Activated naive CD8-positive, alpha-beta T cell treated with anti-CD3 and anti-CD28 coated beads for 36 hours (primary cell): Measurements from ENCODE around the gene DLST. TPM values are rescaled to one million over a fixed set of nuclear protein-coding genes. Genes with fewer than 3 reads are reported as not detected.

Experiments used
- DNase-seq: peaks from one replicate; pipeline ENCODE4 v3.0.0; 2021
- H3K27ac Mint-ChIP-seq: one replicate; pipeline ENCODE4 v1.8.0; 2022; ENCODE audit warnings: mild to moderate bottlenecking, moderate library complexity, mixed read lengths
- H3K27me3 Mint-ChIP-seq: one replicate; pipeline ENCODE4 v1.8.0; 2022; ENCODE audit warnings: mild to moderate bottlenecking, mixed read lengths
- H3K36me3 Mint-ChIP-seq: one replicate; pipeline ENCODE4 v1.8.0; 2021; ENCODE audit warnings: mild to moderate bottlenecking, mixed read lengths
- H3K4me1 Mint-ChIP-seq: one replicate; pipeline ENCODE4 v1.8.0; 2021; ENCODE audit warnings: mixed read lengths
- H3K4me3 Mint-ChIP-seq: one replicate; pipeline ENCODE4 v1.8.0; 2022; ENCODE audit warnings: mild to moderate bottlenecking, moderate library complexity, mixed read lengths
- H3K9me3 Mint-ChIP-seq: one replicate; pipeline ENCODE4 v1.8.0; 2022; ENCODE audit warnings: mixed read lengths
- total RNA-seq, 2 experiments: library from RNA; stranded (reverse); gene quantifications; one replicate each; pipeline ENCODE4 v1.2.3, GENCODE V29; 2021

DLST gene
- total RNA-seq, 2 experiments from 2014 or later, result 134 to 136 TPM

GRCh38 chr14:74875204-74875603 is 6.5 kb upstream of the DLST start:
- H3K27ac Mint-ChIP-seq, result no peak overlapping the region
- no peak for DNase-seq
- H3K4me3 Mint-ChIP-seq, result peak overlapping the region; percentile 73
- H3K27me3 Mint-ChIP-seq, result no peaks in the 10 kb centered on the region
- H3K4me1 Mint-ChIP-seq, result peaks cover 24% of the 10 kb centered on the region
- no peaks in the 10 kb centered on the region for H3K9me3 Mint-ChIP-seq
- H3K36me3 Mint-ChIP-seq, result no peaks in the 10 kb centered on the region

- Mint-ChIP-seq H3K36me3 (no peaks in the 10 kb centered on the region), H3K4me3 (peak within 1 kb of the TSS; percentile 73), H3K27me3 (no peaks in the 10 kb centered on the region), H3K9me3 (no peaks in the 10 kb centered on the region), H3K4me1 (peaks cover 31% of the 10 kb centered on the region), H3K27ac (peak within 1 kb of the TSS; percentile 65)
- peak; percentile 36 for DNase-seq
Observed at GRCh38 chr14:74875941-74876913, 5.5 kb upstream of the DLST start, which contains the start of gene PROX2. TSS of gene PROX2 (minus strand) at chr14:74876145. CDS start at chr14:74863834, 12,311 bp downstream.

- no peaks in the 10 kb centered on the region for H3K27me3 Mint-ChIP-seq
- peaks cover 21% of the 10 kb centered on the region for H3K36me3 Mint-ChIP-seq
- peaks cover 50% of the 10 kb centered on the region for H3K4me1 Mint-ChIP-seq
- no peaks in the 10 kb centered on the region for H3K9me3 Mint-ChIP-seq
- H3K27ac Mint-ChIP-seq, result peak overlapping the region; percentile 64
- no peak overlapping the region for H3K4me3 Mint-ChIP-seq
- DNase-seq, result no peak
Observed at GRCh38 chr14:74879427-74880182, 2.1 kb upstream of the DLST start.

- Mint-ChIP-seq H3K9me3 (no peaks in the 10 kb centered on the region), H3K27ac (peak overlapping the region; percentile 96), H3K27me3 (no peaks in the 10 kb centered on the region), H3K36me3 (peaks cover 29% of the 10 kb centered on the region), H3K4me1 (peaks cover 53% of the 10 kb centered on the region), H3K4me3 (peak overlapping the region; percentile 89)
- peak; percentile 63 for DNase-seq
Observed at GRCh38 chr14:74882103-74882920, 596 bp downstream of the DLST start.

- Mint-ChIP-seq H3K9me3 (no peaks in the 10 kb centered on the region), H3K4me1 (peaks cover 47% of the 10 kb centered on the region), H3K27ac (no peak overlapping the region), H3K4me3 (no peak overlapping the region), H3K27me3 (no peaks in the 10 kb centered on the region), H3K36me3 (peaks cover 34% of the 10 kb centered on the region)
- no peak for DNase-seq
Observed at GRCh38 chr14:74886001-74886400, 4.3 kb downstream of the DLST start.

- DNase-seq, result no peak
- Mint-ChIP-seq H3K36me3 (peaks cover 26% of the 10 kb centered on the region), H3K9me3 (no peaks in the 10 kb centered on the region), H3K27me3 (no peaks in the 10 kb centered on the region), H3K27ac (peak overlapping the region; percentile 38), H3K4me3 (no peak overlapping the region), H3K4me1 (peaks cover 37% of the 10 kb centered on the region)
Observed at GRCh38 chr14:74888164-74889158, 6.7 kb downstream of the DLST start.

GRCh38 chr14:74890262-74890661 is 8.5 kb downstream of the DLST start:
- DNase-seq, result no peak
- no peaks in the 10 kb centered on the region for H3K9me3 Mint-ChIP-seq
- no peak overlapping the region for H3K27ac Mint-ChIP-seq
- H3K4me3 Mint-ChIP-seq, result no peak overlapping the region
- H3K36me3 Mint-ChIP-seq, result peaks cover 19% of the 10 kb centered on the region
- H3K27me3 Mint-ChIP-seq, result no peaks in the 10 kb centered on the region
- H3K4me1 Mint-ChIP-seq, result peaks cover 23% of the 10 kb centered on the region

GRCh38 chr14:74891870-74892269 is 10.2 kb downstream of the DLST start:
- no peak overlapping the region for H3K27ac Mint-ChIP-seq
- no peak overlapping the region for H3K4me3 Mint-ChIP-seq
- H3K9me3 Mint-ChIP-seq, result no peaks in the 10 kb centered on the region
- peaks cover 9% of the 10 kb centered on the region for H3K4me1 Mint-ChIP-seq
- H3K36me3 Mint-ChIP-seq, result peaks cover 19% of the 10 kb centered on the region
- no peaks in the 10 kb centered on the region for H3K27me3 Mint-ChIP-seq
- DNase-seq, result no peak

GRCh38 chr14:74892745-74893144 is 11.0 kb downstream of the DLST start:
- no peak overlapping the region for H3K27ac Mint-ChIP-seq
- H3K4me3 Mint-ChIP-seq, result no peak overlapping the region
- H3K9me3 Mint-ChIP-seq, result no peaks in the 10 kb centered on the region
- H3K4me1 Mint-ChIP-seq, result peaks cover 9% of the 10 kb centered on the region
- peaks cover 25% of the 10 kb centered on the region for H3K36me3 Mint-ChIP-seq
- no peak for DNase-seq
- H3K27me3 Mint-ChIP-seq, result no peaks in the 10 kb centered on the region

- no peaks in the 10 kb centered on the region for H3K9me3 Mint-ChIP-seq
- no peak for DNase-seq
- peaks cover 2% of the 10 kb centered on the region for H3K4me1 Mint-ChIP-seq
- peaks cover 25% of the 10 kb centered on the region for H3K36me3 Mint-ChIP-seq
- peak overlapping the region; percentile 76 for H3K27ac Mint-ChIP-seq
- no peak overlapping the region for H3K4me3 Mint-ChIP-seq
- H3K27me3 Mint-ChIP-seq, result no peaks in the 10 kb centered on the region
Observed at GRCh38 chr14:74893614-74894091, 11.9 kb downstream of the DLST start.

GRCh38 chr14:74896400-74896799 is 14.7 kb downstream of the DLST start:
- Mint-ChIP-seq H3K27ac (no peak overlapping the region), H3K4me1 (peaks cover 2% of the 10 kb centered on the region)

GRCh38 chr14:74897642-74898041 is 15.9 kb downstream of the DLST start:
- no peak overlapping the region for H3K4me3 Mint-ChIP-seq
- H3K27me3 Mint-ChIP-seq, result no peaks in the 10 kb centered on the region
- H3K9me3 Mint-ChIP-seq, result no peaks in the 10 kb centered on the region
- no peak for DNase-seq
- H3K27ac Mint-ChIP-seq, result no peak overlapping the region
- peaks cover 2% of the 10 kb centered on the region for H3K4me1 Mint-ChIP-seq
- peaks cover 27% of the 10 kb centered on the region for H3K36me3 Mint-ChIP-seq

More at GRCh38 chr14:74896400-74896799, 14.7 kb downstream of the DLST start:
- H3K4me3 Mint-ChIP-seq, result no peak overlapping the region
- H3K27me3 Mint-ChIP-seq, result no peaks in the 10 kb centered on the region
- DNase-seq, result no peak
- no peaks in the 10 kb centered on the region for H3K9me3 Mint-ChIP-seq
- peaks cover 28% of the 10 kb centered on the region for H3K36me3 Mint-ChIP-seq

- no peaks in the 10 kb centered on the region for H3K27me3 Mint-ChIP-seq
- no peak for DNase-seq
- peaks cover 24% of the 10 kb centered on the region for H3K36me3 Mint-ChIP-seq
- H3K9me3 Mint-ChIP-seq, result no peaks in the 10 kb centered on the region
- no peak overlapping the region for H3K4me3 Mint-ChIP-seq
- H3K4me1 Mint-ChIP-seq, result peaks cover 2% of the 10 kb centered on the region
- H3K27ac Mint-ChIP-seq, result no peak overlapping the region
Observed at GRCh38 chr14:74898083-74898482, 16.4 kb downstream of the DLST start.
